Measurements from ENCODE around the gene SP2. TPM values are rescaled to one million over a fixed set of nuclear protein-coding genes. Genes with fewer than 3 reads are reported as not detected.

SP2 gene
- total and polyA plus RNA-seq, 4 donors = 4.9 to 19.9 (median 11.1) TPM

- Histone ChIP-seq H3K4me3 (no peak overlapping the region), H3K27me3 (ENCODE audit: control insufficient read depth in 3 of 3, insufficient read depth in 3 of 3, low read length in 2 of 3) (peaks cover 2 to 52% (median 44%) of the 10 kb centered on the region in 3 donors), H3K27ac (ENCODE audit: low read depth in 1 of 2, low read length in 1 of 2) (no peak overlapping the region), H3K36me3 (ENCODE audit: control insufficient read depth in 4 of 4, insufficient read depth in 4 of 4, low read length in 4 of 4) (no peaks in the 10 kb centered on the region), H3K4me1 (ENCODE audit: control insufficient read depth in 5 of 5, insufficient read depth in 5 of 5, low read length in 5 of 5) (peaks cover 6 to 62% (median 17%) of the 10 kb centered on the region in 5 donors), H3K9ac (ENCODE audit: insufficient read depth in 1 of 2, low read length in 2 of 2) (no peak overlapping the region), H3K9me3 (ENCODE audit: control insufficient read depth in 4 of 4, insufficient read depth in 3 of 4, low read length in 3 of 4) (no peaks in the 10 kb centered on the region)
- no peak for TF ChIP-seq CTCF (IDR thresholded peaks at IDR 0.05; ENCODE audit: control extremely low read depth, extremely low read depth)
- 71 to 72% methylated on average over 20 to 23 of the region's 23 CpGs for WGBS, 2 donors
- ATAC-seq (ENCODE audit: insufficient read depth, low FRiP score) (no peak), DNase-seq (no peak)
Measured at GRCh38 chr17:47848198-47848513, 47.9 kb upstream of the SP2 start.

- Histone ChIP-seq H3K27ac (ENCODE audit: low read depth in 1 of 2, low read length in 1 of 2) (peak overlapping the region in 1 of 2 donors; percentile 63), H3K4me3 (no peak overlapping the region), H3K27me3 (ENCODE audit: control insufficient read depth in 3 of 3, insufficient read depth in 3 of 3, low read length in 2 of 3) (peaks cover 2 to 71% (median 64%) of the 10 kb centered on the region in 3 donors), H3K36me3 (ENCODE audit: control insufficient read depth in 4 of 4, insufficient read depth in 4 of 4, low read length in 4 of 4) (no peaks in the 10 kb centered on the region), H3K9me3 (ENCODE audit: control insufficient read depth in 4 of 4, insufficient read depth in 3 of 4, low read length in 3 of 4) (no peaks in the 10 kb centered on the region), H3K9ac (ENCODE audit: insufficient read depth in 1 of 2, low read length in 2 of 2) (no peak overlapping the region), H3K4me1 (ENCODE audit: control insufficient read depth in 5 of 5, insufficient read depth in 5 of 5, low read length in 5 of 5) (peaks cover 6 to 41% (median 8%) of the 10 kb centered on the region in 5 donors)
- no peak for TF ChIP-seq CTCF (IDR thresholded peaks at IDR 0.05; ENCODE audit: control extremely low read depth, extremely low read depth)
- ATAC-seq (ENCODE audit: insufficient read depth, low FRiP score) (no peak), DNase-seq (no peak)
- WGBS, 2 donors = 36 to 56% methylated on average over 9 of the region's 9 CpGs
Measured at GRCh38 chr17:47850373-47850691, 45.7 kb upstream of the SP2 start.

GRCh38 chr17:47850692-47851573 is 45.1 kb upstream of the SP2 start, which contains the start of gene SP6:
Gene SP6 (minus strand): TSS chr17:47851163. CDS start chr17:47848429, 2,734 bp downstream.
- H3K36me3 ChIP-seq (ENCODE audit: control insufficient read depth in 4 of 4, insufficient read depth in 4 of 4, low read length in 4 of 4) = no peaks in the 10 kb centered on the region
- no peak within 1 kb of the TSS for H3K9ac ChIP-seq (ENCODE audit: insufficient read depth in 1 of 2, low read length in 2 of 2)
- TF ChIP-seq CTCF (IDR thresholded peaks at IDR 0.05; ENCODE audit: control extremely low read depth, extremely low read depth) = no peak
- peak within 1 kb of the TSS; percentile 22 for H3K4me3 ChIP-seq
- DNase-seq = peak; percentile 48 to 66 (median 63)
- H3K27me3 ChIP-seq (ENCODE audit: control insufficient read depth in 3 of 3, insufficient read depth in 3 of 3, low read length in 2 of 3) = peaks cover 2 to 71% (median 66%) of the 10 kb centered on the region in 3 donors
- WGBS, 2 donors = 5 to 7% methylated on average over 51 to 71 of the region's 71 CpGs
- peaks cover 3 to 41% (median 8%) of the 10 kb centered on the region in 5 donors for H3K4me1 ChIP-seq (ENCODE audit: control insufficient read depth in 5 of 5, insufficient read depth in 5 of 5, low read length in 5 of 5)
- no peaks in the 10 kb centered on the region for H3K9me3 ChIP-seq (ENCODE audit: control insufficient read depth in 4 of 4, insufficient read depth in 3 of 4, low read length in 3 of 4)
- peak within 1 kb of the TSS in 1 of 2 donors; percentile 63 for H3K27ac ChIP-seq (ENCODE audit: low read depth in 1 of 2, low read length in 1 of 2)
- peak; percentile 94 for ATAC-seq (ENCODE audit: insufficient read depth, low FRiP score)

Data from lung (tissue), 12 donors.